Colonic mucosa (tissue), 4 donors: ENCODE results near the gene STAP2. TPM values are rescaled to one million over a fixed set of nuclear protein-coding genes. Genes with fewer than 3 reads are reported as not detected.

Experiments used
- DNase-seq: peaks from one replicate; pipeline ENCODE4 v3.0.0-alpha.2; 2020
- H3K27ac ChIP-seq: fragments of 200-600 bp; one replicate; pipeline ENCODE4 v1.8.0; 2021
- H3K27me3 ChIP-seq: fragments of 200-600 bp; one replicate; pipeline ENCODE4 v1.8.0; 2021
- H3K36me3 ChIP-seq: fragments of 200-600 bp; one replicate; pipeline ENCODE4 v1.8.0; 2021
- H3K4me1 ChIP-seq: fragments of 200-600 bp; one replicate; pipeline ENCODE4 v1.8.0; 2021; ENCODE audit warnings: mild to moderate bottlenecking
- H3K4me3 ChIP-seq: fragments of 200-600 bp; one replicate; pipeline ENCODE4 v1.8.0; 2021
- H3K9ac ChIP-seq, 2 donors: one replicate each; pipeline ENCODE4 v1.7.0; 2013; ENCODE audit warnings: control low read depth in 2 of 2, low read depth in 2 of 2, low read length in 2 of 2
- H3K9me3 ChIP-seq: fragments of 200-600 bp; one replicate; pipeline ENCODE4 v1.8.0; 2021
- intact Hi-C: fragments of 100-400 bp; cut with DNase I; formaldehyde crosslinking; loops from one replicate; pipeline ENCODE4 v1.14.1; 2022
- total RNA-seq, 2 donors: library from RNA; stranded (reverse); fragmentation: NEBNext Ultra II Directional in 1 of 2; extraction: Animal tissue kit (Norgen Biotek cat#: 25700) in 1 of 2; gene quantifications; one replicate each; pipeline ENCODE4 v1.2.1, GENCODE V29; 2021
- TF ChIP-seq, protein P1 (sequence below): fragments of 200-600 bp; IDR thresholded peaks from one replicate; pipeline ENCODE4 v1.8.0; 2022; ENCODE audit warnings: antibody characterized with exemption, mild to moderate bottlenecking
- donor health status: healthy.
- donor health status: DM: no; HTN: no; CAD: no.
- donor health status: DM: no; HTN: no; CAD: no.

The STAP2 gene
- total RNA-seq, 2 donors from 2014 or later, result 197 to 218 TPM

DNA sequence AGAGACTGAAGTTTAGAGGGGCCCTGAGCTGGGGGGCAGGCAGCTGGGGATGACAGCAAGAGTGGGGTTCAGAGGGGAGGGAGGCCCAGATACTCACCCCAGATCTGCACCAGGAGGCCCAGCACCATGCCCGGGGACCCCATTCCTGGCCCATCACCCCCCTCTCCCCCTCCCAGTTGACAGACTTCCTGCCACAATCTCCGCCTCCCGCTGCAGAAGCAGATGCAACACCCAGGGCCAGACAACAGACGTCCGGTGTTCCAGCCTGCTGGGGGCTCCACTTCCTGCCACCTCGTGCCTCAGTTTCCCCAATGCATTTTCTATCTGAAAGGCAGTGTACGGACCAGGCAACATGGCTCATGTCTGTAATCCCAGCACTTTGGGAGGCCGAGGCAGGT is 36.4 kb downstream of the STAP2 start, which contains the start of gene TMIGD2:
TSS of gene TMIGD2 (minus strand) at position 147 of the 398 bp plus-strand sequence. CDS start at position 143, 4 bp downstream.
- Histone ChIP-seq H3K4me3 (no peak within 1 kb of the TSS), H3K36me3 (no peaks in the 10 kb centered on the region), H3K4me1 (no peaks in the 10 kb centered on the region), H3K9ac (peak within 1 kb of the TSS; percentile 5 to 35), H3K27ac (no peak within 1 kb of the TSS), H3K27me3 (no peaks in the 10 kb centered on the region), H3K9me3 (no peaks in the 10 kb centered on the region)
- intact Hi-C loops, result no loop called here
- DNase-seq, result no peak
- TF ChIP-seq, protein P1, sequence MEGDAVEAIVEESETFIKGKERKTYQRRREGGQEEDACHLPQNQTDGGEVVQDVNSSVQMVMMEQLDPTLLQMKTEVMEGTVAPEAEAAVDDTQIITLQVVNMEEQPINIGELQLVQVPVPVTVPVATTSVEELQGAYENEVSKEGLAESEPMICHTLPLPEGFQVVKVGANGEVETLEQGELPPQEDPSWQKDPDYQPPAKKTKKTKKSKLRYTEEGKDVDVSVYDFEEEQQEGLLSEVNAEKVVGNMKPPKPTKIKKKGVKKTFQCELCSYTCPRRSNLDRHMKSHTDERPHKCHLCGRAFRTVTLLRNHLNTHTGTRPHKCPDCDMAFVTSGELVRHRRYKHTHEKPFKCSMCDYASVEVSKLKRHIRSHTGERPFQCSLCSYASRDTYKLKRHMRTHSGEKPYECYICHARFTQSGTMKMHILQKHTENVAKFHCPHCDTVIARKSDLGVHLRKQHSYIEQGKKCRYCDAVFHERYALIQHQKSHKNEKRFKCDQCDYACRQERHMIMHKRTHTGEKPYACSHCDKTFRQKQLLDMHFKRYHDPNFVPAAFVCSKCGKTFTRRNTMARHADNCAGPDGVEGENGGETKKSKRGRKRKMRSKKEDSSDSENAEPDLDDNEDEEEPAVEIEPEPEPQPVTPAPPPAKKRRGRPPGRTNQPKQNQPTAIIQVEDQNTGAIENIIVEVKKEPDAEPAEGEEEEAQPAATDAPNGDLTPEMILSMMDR, result no peak

DNA sequence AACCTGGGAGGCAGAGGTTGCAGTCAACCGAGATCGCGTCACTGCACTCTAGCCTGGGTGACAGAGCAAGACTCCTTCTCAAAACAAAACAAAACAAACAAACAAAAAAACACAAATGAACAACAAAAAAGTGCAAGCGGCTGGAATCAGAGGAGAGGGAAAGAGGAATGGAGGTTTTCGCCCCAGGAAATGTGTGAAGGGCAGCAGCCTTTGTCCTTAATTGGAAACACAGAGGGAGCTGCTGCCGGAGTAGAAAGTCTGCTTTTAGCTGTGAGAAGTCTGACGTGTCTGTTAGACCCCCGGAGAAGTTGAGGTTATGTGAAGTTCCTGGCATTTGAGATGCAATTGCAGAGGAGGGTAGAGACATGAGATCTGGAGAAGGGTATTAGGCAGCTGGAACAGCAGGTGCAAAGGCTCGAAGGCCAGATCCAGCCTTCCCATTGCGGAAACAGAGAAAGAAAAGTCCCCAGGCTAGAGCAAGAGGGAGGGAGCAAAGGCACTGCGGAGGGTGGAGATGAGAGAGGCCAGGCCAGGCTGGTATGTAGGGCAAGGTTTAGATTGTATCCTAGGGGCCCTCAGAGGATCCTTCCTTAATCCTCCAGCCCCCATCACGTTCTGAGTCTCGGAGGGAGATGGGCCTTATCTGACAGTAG is 36.9 kb downstream of the STAP2 start:
- Histone ChIP-seq H3K36me3 (no peaks in the 10 kb centered on the region), H3K9me3 (no peaks in the 10 kb centered on the region), H3K27ac (no peak overlapping the region), H3K4me3 (no peak overlapping the region), H3K9ac (peak overlapping the region; percentile 5 to 35), H3K27me3 (no peaks in the 10 kb centered on the region), H3K4me1 (no peaks in the 10 kb centered on the region)
- TF ChIP-seq, protein P1, result no peak
- intact Hi-C loops, result no loop called here
- no peak for DNase-seq

DNA sequence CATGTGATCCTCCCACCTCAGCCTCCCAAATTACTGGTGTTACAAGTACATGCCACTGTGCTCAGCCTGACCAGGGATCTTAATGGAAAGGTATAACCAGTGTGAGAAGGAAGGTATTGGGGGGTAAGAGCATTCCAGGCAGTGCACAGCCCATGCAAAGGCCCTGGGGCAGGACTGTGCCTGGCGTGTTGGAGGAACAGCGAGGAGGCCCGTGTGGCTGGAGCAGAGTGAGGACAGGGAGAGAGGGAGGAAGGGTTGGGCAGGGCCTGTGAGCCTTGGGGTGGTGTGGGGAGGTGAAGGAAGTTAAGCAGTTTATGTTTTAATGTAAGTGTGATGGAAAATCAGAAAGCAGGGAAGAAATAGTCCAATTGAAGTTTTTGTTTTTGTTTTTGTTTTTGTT is 38.0 kb downstream of the STAP2 start:
- Histone ChIP-seq H3K9me3 (no peaks in the 10 kb centered on the region), H3K4me3 (no peak overlapping the region), H3K27me3 (no peaks in the 10 kb centered on the region), H3K9ac (no peak overlapping the region), H3K4me1 (no peaks in the 10 kb centered on the region), H3K27ac (no peak overlapping the region), H3K36me3 (no peaks in the 10 kb centered on the region)
- TF ChIP-seq, protein P1, result no peak
- no peak for DNase-seq
- intact Hi-C loops, result no loop called here

DNA sequence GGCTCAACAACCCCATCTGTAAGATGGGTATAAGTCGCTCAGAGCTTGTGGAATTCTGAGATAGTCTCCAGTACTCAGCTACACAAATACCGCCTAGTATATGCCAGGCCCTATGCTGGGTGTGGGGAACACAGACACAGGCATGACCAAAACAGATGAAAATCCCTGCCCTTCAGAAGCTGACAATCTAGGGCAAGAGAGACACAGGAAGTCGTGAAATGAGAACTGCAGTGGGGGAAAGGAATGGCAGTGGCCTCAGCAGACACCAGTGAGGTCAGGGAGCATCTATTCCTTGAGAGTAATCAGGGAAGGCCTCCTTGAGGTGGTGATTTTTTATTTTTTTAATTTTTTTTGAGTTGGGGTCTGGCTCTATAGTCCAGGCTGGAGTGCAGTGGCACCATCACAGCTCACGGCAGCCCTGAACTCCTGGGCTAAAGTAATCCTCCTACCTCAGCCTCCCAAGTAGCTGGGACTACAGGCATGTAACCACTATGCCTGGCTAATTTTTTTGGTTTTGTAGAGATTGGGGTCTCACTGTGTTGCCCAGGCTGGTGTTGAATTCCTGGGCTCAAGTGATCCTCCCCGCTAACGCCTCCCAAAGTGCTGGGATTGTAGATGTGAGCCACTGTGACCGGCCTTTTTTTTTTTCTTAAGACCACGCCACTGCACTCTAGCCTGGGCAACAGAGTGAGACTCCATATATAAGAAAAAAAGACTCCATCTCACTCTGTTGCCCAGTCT is 39.6 kb downstream of the STAP2 start:
- Histone ChIP-seq H3K4me1 (no peaks in the 10 kb centered on the region), H3K4me3 (no peak overlapping the region), H3K36me3 (no peaks in the 10 kb centered on the region), H3K9ac (no peak overlapping the region), H3K9me3 (no peaks in the 10 kb centered on the region), H3K27ac (no peak overlapping the region), H3K27me3 (no peaks in the 10 kb centered on the region)
- no peak for DNase-seq
- TF ChIP-seq, protein P1, result no peak
- intact Hi-C loops, result no loop called here

DNA sequence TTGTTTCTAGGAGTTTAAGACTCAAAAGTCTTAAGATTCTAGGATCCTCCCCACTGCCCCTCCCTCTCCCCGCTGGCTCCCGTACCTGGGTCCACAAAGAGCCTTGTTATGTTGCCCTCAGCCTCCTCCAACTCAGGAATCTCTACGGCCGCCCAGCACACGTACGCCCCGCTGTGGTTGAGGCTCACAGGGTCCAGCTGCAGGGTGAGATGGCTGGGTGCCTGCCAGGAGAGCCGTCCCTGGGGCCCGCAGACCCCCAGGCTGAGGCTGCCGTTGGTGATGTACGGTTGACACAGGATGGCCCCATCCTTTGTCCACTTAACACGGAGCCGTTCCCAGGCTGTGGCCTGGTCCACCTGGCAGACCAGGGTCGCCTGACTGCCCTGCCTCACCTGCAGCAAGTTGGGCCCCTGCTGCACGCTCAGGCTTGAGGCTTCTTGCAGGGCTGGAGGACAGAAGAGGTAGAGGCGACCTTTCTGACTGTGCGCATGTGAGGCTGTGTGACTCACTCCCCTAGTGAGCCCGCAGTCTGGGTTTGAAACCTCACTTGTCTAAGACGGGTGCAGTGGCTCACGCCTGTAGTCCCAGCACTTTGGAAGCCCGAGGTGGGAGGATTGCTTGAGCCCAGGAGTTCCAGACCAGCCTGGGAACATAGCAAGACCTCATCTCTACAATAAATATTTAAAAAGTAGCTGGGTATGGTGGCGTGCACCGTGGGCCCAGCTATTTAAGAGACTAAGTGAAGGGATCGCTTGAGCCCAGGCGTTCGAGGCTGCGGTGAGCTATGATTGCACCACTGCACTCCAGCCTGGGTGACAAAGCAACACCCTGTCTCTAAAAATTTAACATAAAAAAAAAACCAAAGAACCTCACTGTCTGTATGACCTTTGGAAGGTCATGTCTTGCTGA is 40.5 kb downstream of the STAP2 start:
- TF ChIP-seq, protein P1, result no peak
- H3K9ac ChIP-seq, result no peak overlapping the region
- H3K27me3 ChIP-seq, result no peaks in the 10 kb centered on the region
- DNase-seq, result no peak
- intact Hi-C loops, result no loop called here
- H3K9me3 ChIP-seq, result no peaks in the 10 kb centered on the region
- H3K27ac ChIP-seq, result no peak overlapping the region
- H3K4me1 ChIP-seq, result no peaks in the 10 kb centered on the region
- H3K36me3 ChIP-seq, result no peaks in the 10 kb centered on the region
- H3K4me3 ChIP-seq, result no peak overlapping the region
